Naive thymus-derived CD4-positive, alpha-beta T cell (primary cell): ENCODE data around the gene TMEM209. TPM values are rescaled to one million over a fixed set of nuclear protein-coding genes. Genes with fewer than 3 reads are reported as not detected.
"Not testable (repeated sequence)": the region's sequence is repeated elsewhere in the genome, so short reads cannot be mapped to it uniquely, and the experiment has no call there.

ENCODE experiments used
- ATAC-seq: fragments of 150-1000 bp; cut with Tn5 transposase; 2 replicates; pipeline ENCODE4 v1.10.0; 2021; ENCODE audit warnings: mild to moderate bottlenecking, moderate library complexity
- CTCF ChIA-PET: fragments of 350-600 bp; sonication (Branson Sonifier 250); formaldehyde crosslinking; loops from one replicate; lab custom pipeline; 2021; ENCODE audit warnings: antibody characterized with exemption; lab: Charles Lee
- POLR2A ChIA-PET: fragments of 350-600 bp; sonication (Branson Sonifier 250); formaldehyde crosslinking; loops from one replicate; lab custom pipeline; 2021; ENCODE audit warnings: antibody characterized with exemption, inconsistent platforms; lab: Charles Lee
- DNase-seq, 9 donors: peaks; one replicate each; pipeline versions ENCODE4 v3.0.0 to v3.0.0-alpha.2; 2020 to 2022; ENCODE audit warnings: mixed read lengths in 1 of 9
- H3K27ac ChIP-seq: one replicate; pipeline ENCODE4 v1.7.0; 2013; ENCODE audit warnings: mild to moderate bottlenecking, low read depth, low read length, moderate library complexity
- H3K27me3 ChIP-seq, 2 donors: one replicate each; pipeline ENCODE4 v1.7.0; 2013; ENCODE audit warnings: low read length in 2 of 2, mild to moderate bottlenecking in 2 of 2, moderate library complexity in 2 of 2; ENCODE audit not compliant: control insufficient read depth in 2 of 2, insufficient read depth in 2 of 2
- H3K36me3 ChIP-seq, 3 experiments: 1 replicate in 2 of 3; 2 replicates in 1 of 3; pipeline ENCODE4 v1.7.0; 2013; ENCODE audit warnings: low read length in 3 of 3, mild to moderate bottlenecking in 3 of 3, moderate library complexity in 1 of 3; ENCODE audit not compliant: insufficient read depth in 3 of 3, control insufficient read depth in 2 of 3
- H3K4me1 ChIP-seq, 2 donors: one replicate each; pipeline ENCODE4 v1.7.0; 2013; ENCODE audit warnings: low read length in 2 of 2, mild to moderate bottlenecking in 2 of 2, moderate library complexity in 1 of 2; ENCODE audit not compliant: control insufficient read depth in 2 of 2, insufficient read depth in 2 of 2
- H3K4me3 ChIP-seq: 2 replicates; pipeline ENCODE4 v1.7.0; 2013; ENCODE audit warnings: mild to moderate bottlenecking, low read length
- H3K9me3 ChIP-seq, 3 experiments: 1 replicate in 2 of 3; 2 replicates in 1 of 3; pipeline ENCODE4 v1.7.0; 2013; ENCODE audit warnings: low read length in 3 of 3; ENCODE audit not compliant: control insufficient read depth in 2 of 3
- H3K27ac Mint-ChIP-seq, 9 donors: one replicate each; pipeline ENCODE4 v1.8.0; 2020 to 2022; ENCODE audit warnings: mixed read lengths in 9 of 9, mild to moderate bottlenecking in 8 of 9, moderate library complexity in 5 of 9, inconsistent platforms in 2 of 9
- H3K27me3 Mint-ChIP-seq, 5 donors: one replicate each; pipeline ENCODE4 v1.8.0; 2021 to 2022; ENCODE audit warnings: mixed read lengths in 5 of 5, mild to moderate bottlenecking in 1 of 5
- H3K36me3 Mint-ChIP-seq, 5 donors: one replicate each; pipeline ENCODE4 v1.8.0; 2020 to 2022; ENCODE audit warnings: mixed read lengths in 5 of 5, mild to moderate bottlenecking in 3 of 5, inconsistent platforms in 1 of 5
- H3K4me1 Mint-ChIP-seq, 7 donors: one replicate each; pipeline ENCODE4 v1.8.0; 2020 to 2022; ENCODE audit warnings: mixed read lengths in 7 of 7, mild to moderate bottlenecking in 3 of 7, inconsistent platforms in 1 of 7
- H3K4me3 Mint-ChIP-seq, 10 donors: one replicate each; pipeline ENCODE4 v1.8.0; 2020 to 2022; ENCODE audit warnings: mild to moderate bottlenecking in 10 of 10, mixed read lengths in 10 of 10, moderate library complexity in 6 of 10, inconsistent platforms in 2 of 10
- H3K9me3 Mint-ChIP-seq, 11 donors: one replicate each; pipeline ENCODE4 v1.8.0; 2020 to 2022; ENCODE audit warnings: mixed read lengths in 11 of 11, mild to moderate bottlenecking in 4 of 11, inconsistent platforms in 1 of 11, moderate library complexity in 1 of 11
- intact Hi-C, 2 donors: fragments of 100-400 bp; cut with micrococcal nuclease; formaldehyde crosslinking; loops; one replicate each; pipeline ENCODE4 v1.15.1; 2023
- polyA plus RNA-seq, 2 donors: library from polyadenylated mRNA; unstranded; fragments of 300-500 nt; fragmentation: Illumina TruSeq; gene quantifications; one replicate each; pipeline ENCODE4 v1.2.3, GENCODE V29; 2021
- total RNA-seq, 6 experiments: library from RNA in 5 of 6; stranded (reverse) in 5 of 6; gene quantifications; 1 replicate in 5 of 6; 2 replicates in 1 of 6; pipeline ENCODE4 v1.2.3 and lab custom pipeline; 2021 to 2026

The TMEM209 gene
- total and polyA plus RNA-seq, 7 experiments from 2014 or later, result 18.8 to 53.9 (median 35.6) TPM

GRCh38 chr7:130184349-130184748 is 20.9 kb downstream of the TMEM209 start:
- POLR2A ChIA-PET, result interaction anchor here (1.0 kb wide), 1 partner anchor 21 kb away, joined by 6 read pairs; the partner anchor contains the start of gene TMEM209
- H3K36me3 ChIP-seq, result peaks cover 10 to 35% (median 11%) of the 10 kb centered on the region in 3 experiments
- H3K27ac Mint-ChIP-seq, H3K4me3 ChIP-seq, DNase-seq, H3K27me3 Mint-ChIP-seq, intact Hi-C loops, H3K9me3 Mint-ChIP-seq, H3K4me1 ChIP-seq, H3K9me3 ChIP-seq, H3K27ac ChIP-seq, ATAC-seq, H3K27me3 ChIP-seq, H3K4me3 Mint-ChIP-seq: not testable (repeated sequence)
- CTCF ChIA-PET, result interaction anchor here (1.1 kb wide), 1 partner anchor 15 kb away, joined by 4 read pairs; no protein-coding TSS in a partner anchor
- peaks cover 2 to 20% (median 6%) of the 10 kb centered on the region in 7 donors for H3K4me1 Mint-ChIP-seq
- peaks cover 0 to 52% (median 29%) of the 10 kb centered on the region in 5 donors for H3K36me3 Mint-ChIP-seq

- H3K4me3 ChIP-seq, result no peak overlapping the region
- H3K9me3 ChIP-seq, result no peaks in the 10 kb centered on the region
- ChIA-PET POLR2A (interaction anchor here (0.6 to 1.0 kb wide), 3 partner anchors 19 to 745 kb away, joined by 3 to 5 read pairs (median 3); partner anchors contain the start of gene TMEM209), CTCF (interaction anchor here (0.6 kb wide), 1 partner anchor 241 kb away, joined by 3 read pairs; no protein-coding TSS in a partner anchor)
- Mint-ChIP-seq H3K36me3 (peaks cover 0 to 57% (median 30%) of the 10 kb centered on the region in 5 donors), H3K9me3 (no peaks in the 10 kb centered on the region), H3K27me3 (no peaks in the 10 kb centered on the region), H3K4me3 (no peak overlapping the region), H3K4me1 (peaks cover 0 to 17% (median 6%) of the 10 kb centered on the region in 7 donors), H3K27ac (no peak overlapping the region)
- H3K27ac ChIP-seq, result no peak overlapping the region
- no peak for DNase-seq
- H3K4me1 ChIP-seq, result no peaks in the 10 kb centered on the region
- H3K36me3 ChIP-seq, result peaks cover 10 to 43% (median 11%) of the 10 kb centered on the region in 3 experiments
- no peak for ATAC-seq
- intact Hi-C loops, result no loop called here
- no peaks in the 10 kb centered on the region for H3K27me3 ChIP-seq
Observed at GRCh38 chr7:130182990-130183389, 22.2 kb downstream of the TMEM209 start.

GRCh38 chr7:130181263-130181605 is 24.0 kb downstream of the TMEM209 start:
- no peak overlapping the region for H3K4me3 Mint-ChIP-seq
- Histone ChIP-seq H3K27ac (no peak overlapping the region), H3K9me3 (no peaks in the 10 kb centered on the region), H3K4me3 (no peak overlapping the region), H3K27me3 (no peaks in the 10 kb centered on the region), H3K36me3 (peaks cover 10 to 51% (median 11%) of the 10 kb centered on the region in 3 experiments), H3K4me1 (no peaks in the 10 kb centered on the region)
- no peaks in the 10 kb centered on the region for H3K9me3 Mint-ChIP-seq
- H3K27me3 Mint-ChIP-seq, result no peaks in the 10 kb centered on the region
- intact Hi-C loops, result no loop called here
- peaks cover 0 to 47% (median 33%) of the 10 kb centered on the region in 5 donors for H3K36me3 Mint-ChIP-seq
- POLR2A ChIA-PET, result interaction anchor here (0.9 kb wide), 1 partner anchor 24 kb away, joined by 3 read pairs; the partner anchor contains the start of gene TMEM209
- peaks cover 0 to 19% (median 0%) of the 10 kb centered on the region in 7 donors for H3K4me1 Mint-ChIP-seq
- ATAC-seq, result no peak
- DNase-seq, result no peak
- peak overlapping the region in 1 of 9 donors; percentile 50 for H3K27ac Mint-ChIP-seq
- CTCF ChIA-PET, result interaction anchor here (0.7 kb wide), 1 partner anchor 545 kb away, joined by 3 read pairs; no protein-coding TSS in a partner anchor

GRCh38 chr7:130180571-130181262 is 24.5 kb downstream of the TMEM209 start:
- Mint-ChIP-seq H3K27me3 (no peaks in the 10 kb centered on the region), H3K36me3 (peaks cover 0 to 47% (median 33%) of the 10 kb centered on the region in 5 donors), H3K4me1 (peaks cover 0 to 19% (median 0%) of the 10 kb centered on the region in 7 donors), H3K4me3 (no peak overlapping the region), H3K9me3 (no peaks in the 10 kb centered on the region), H3K27ac (peak overlapping the region in 1 of 9 donors; percentile 50)
- DNase-seq (peak in 1 of 9 donors; percentile 67), ATAC-seq (no peak)
- no peak overlapping the region for H3K4me3 ChIP-seq
- H3K27me3 ChIP-seq, result no peaks in the 10 kb centered on the region
- H3K4me1 ChIP-seq, result no peaks in the 10 kb centered on the region
- no peaks in the 10 kb centered on the region for H3K9me3 ChIP-seq
- intact Hi-C loops, result no loop called here
- peaks cover 10 to 51% (median 11%) of the 10 kb centered on the region in 3 experiments for H3K36me3 ChIP-seq
- ChIA-PET CTCF (interaction anchor here (0.6 kb wide), 1 partner anchor 1066 kb away, joined by 4 read pairs; no protein-coding TSS in a partner anchor), POLR2A (interaction anchor here (0.9 kb wide), 1 partner anchor 24 kb away, joined by 3 read pairs; the partner anchor contains the start of gene TMEM209)
- no peak overlapping the region for H3K27ac ChIP-seq

GRCh38 chr7:130179631-130180030 is 25.6 kb downstream of the TMEM209 start:
- ATAC-seq, result no peak
- H3K36me3 ChIP-seq, result peaks cover 10 to 55% (median 11%) of the 10 kb centered on the region in 3 experiments
- H3K9me3 ChIP-seq, result no peaks in the 10 kb centered on the region
- intact Hi-C loops, result no loop called here
- no peak overlapping the region for H3K4me3 Mint-ChIP-seq
- ChIA-PET CTCF (no interaction called here), POLR2A (no interaction called here)
- H3K27ac Mint-ChIP-seq, result no peak overlapping the region
- H3K4me1 Mint-ChIP-seq, result peaks cover 0 to 19% (median 0%) of the 10 kb centered on the region in 7 donors
- no peaks in the 10 kb centered on the region for H3K4me1 ChIP-seq
- peaks cover 0 to 52% (median 34%) of the 10 kb centered on the region in 5 donors for H3K36me3 Mint-ChIP-seq
- no peak for DNase-seq
- no peak overlapping the region for H3K27ac ChIP-seq
- no peaks in the 10 kb centered on the region for H3K9me3 Mint-ChIP-seq
- H3K27me3 Mint-ChIP-seq, result no peaks in the 10 kb centered on the region
- no peak overlapping the region for H3K4me3 ChIP-seq
- no peaks in the 10 kb centered on the region for H3K27me3 ChIP-seq

- peaks cover 10 to 53% (median 11%) of the 10 kb centered on the region in 3 experiments for H3K36me3 ChIP-seq
- POLR2A ChIA-PET, result no interaction called here
Observed at GRCh38 chr7:130178251-130178650, 27.0 kb downstream of the TMEM209 start.

More at GRCh38 chr7:130178251-130178650, 27.0 kb downstream of the TMEM209 start:
- CTCF ChIA-PET, result interaction anchor here (0.6 kb wide), 2 partner anchors 90 to 1718 kb away, joined by 3 read pairs; no protein-coding TSS in a partner anchor
- H3K36me3 Mint-ChIP-seq, result peaks cover 0 to 56% (median 37%) of the 10 kb centered on the region in 5 donors
- DNase-seq (no peak), ATAC-seq (no peak)
- no peaks in the 10 kb centered on the region for H3K9me3 ChIP-seq
- H3K27ac ChIP-seq, result no peak overlapping the region
- H3K4me1 ChIP-seq, result no peaks in the 10 kb centered on the region
- peaks cover 0 to 19% (median 0%) of the 10 kb centered on the region in 7 donors for H3K4me1 Mint-ChIP-seq
- H3K4me3 ChIP-seq, result no peak overlapping the region
- H3K27me3 Mint-ChIP-seq, result no peaks in the 10 kb centered on the region
- H3K27me3 ChIP-seq, result no peaks in the 10 kb centered on the region
- no peaks in the 10 kb centered on the region for H3K9me3 Mint-ChIP-seq
- no peak overlapping the region for H3K27ac Mint-ChIP-seq
- intact Hi-C loops, result no loop called here
- no peak overlapping the region for H3K4me3 Mint-ChIP-seq
